H1 (cell line): ENCODE data around the gene ANKRD11. TPM values are rescaled to one million over a fixed set of nuclear protein-coding genes. Genes with fewer than 3 reads are reported as not detected.

Experiments
- CTCF ChIA-PET: fragments of 300-600 bp; sonication (Branson Sonifier 250); formaldehyde crosslinking; loops from one replicate; lab custom pipeline; 2021; ENCODE audit not compliant: partially characterized antibody; lab: Charles Lee
- POLR2A ChIA-PET: fragments of 300-600 bp; sonication (Branson Sonifier 250); formaldehyde crosslinking; loops from one replicate; lab custom pipeline; 2021; ENCODE audit warnings: inconsistent platforms; ENCODE audit not compliant: partially characterized antibody; lab: Charles Lee
- DNase-seq, 2 experiments: peaks; one replicate each; pipeline versions ENCODE4 v3.0.0 to v3.0.0-alpha.2; 2010 to 2022; ENCODE audit warnings: low spot score in 2 of 2, low read depth in 1 of 2, mixed read lengths in 1 of 2
- FAIRE-seq: peaks from 2 replicates; lab custom pipeline; 2011; peaks lifted over from hg19 to GRCh38; lab: Jason Lieb, UNC
- H2AFZ ChIP-seq: 2 replicates; pipeline ENCODE4 v1.8.1; 2012; ENCODE audit warnings: low read length, inconsistent platforms
- H2AK5ac ChIP-seq: 2 replicates; pipeline ENCODE4 v1.6.1; 2013; ENCODE audit warnings: low read depth, low read length
- H2BK120ac ChIP-seq: replicated peaks from 2 replicates; pipeline ENCODE3; 2013; ENCODE audit warnings: low read depth, low read length, inconsistent platforms
- H2BK12ac ChIP-seq: 2 replicates; pipeline ENCODE4 v1.6.1; 2013; ENCODE audit warnings: low read depth, low read length
- H2BK15ac ChIP-seq: 2 replicates; pipeline ENCODE4 v1.6.1; 2013; ENCODE audit warnings: low read length
- H2BK20ac ChIP-seq: 2 replicates; pipeline ENCODE4 v1.6.1; 2013; ENCODE audit warnings: low read length
- H2BK5ac ChIP-seq: 2 replicates; pipeline ENCODE4 v1.6.1; 2013; ENCODE audit warnings: low read depth, low read length
- H3K14ac ChIP-seq: 2 replicates; pipeline ENCODE4 v1.6.1; 2013; ENCODE audit warnings: inconsistent platforms; ENCODE audit not compliant: insufficient read length
- H3K18ac ChIP-seq: 2 replicates; pipeline ENCODE4 v1.6.1; 2013; ENCODE audit warnings: low read length; ENCODE audit errors: extremely low read depth
- H3K23ac ChIP-seq: 2 replicates; pipeline ENCODE4 v1.6.1; 2013; ENCODE audit warnings: inconsistent platforms; ENCODE audit not compliant: insufficient read length
- H3K23me2 ChIP-seq: 2 replicates; pipeline ENCODE4 v1.6.1; 2013; ENCODE audit warnings: low read depth, low read length
- H3K27ac ChIP-seq: 2 replicates; pipeline ENCODE4 v1.6.1; 2011; ENCODE audit warnings: low read depth, low read length, inconsistent platforms
- H3K27me3 ChIP-seq, 4 experiments: replicated peaks in 1 of 4; 1 replicate in 1 of 4; 2 replicates in 3 of 4; pipeline versions ENCODE4 v1.6.1 to v1.8.1; 2011 to 2013; ENCODE audit warnings: low read length in 3 of 4, mild to moderate bottlenecking in 3 of 4, inconsistent platforms in 2 of 4, mixed read lengths in 2 of 4, moderate library complexity in 1 of 4; ENCODE audit not compliant: control insufficient read depth in 3 of 4, insufficient read depth in 3 of 4; ENCODE audit errors: extremely low read depth in 1 of 4
- H3K36me3 ChIP-seq, 4 experiments: 2 replicates each; pipeline versions ENCODE4 v1.6.1 to v1.8.1; 2011 to 2013; ENCODE audit warnings: mild to moderate bottlenecking in 4 of 4, low read length in 3 of 4, moderate library complexity in 2 of 4, control low read depth in 1 of 4, inconsistent platforms in 1 of 4; ENCODE audit not compliant: insufficient read depth in 4 of 4, control insufficient read depth in 2 of 4
- H3K4ac ChIP-seq: replicated peaks from 2 replicates; pipeline ENCODE3; 2013; ENCODE audit warnings: low read length, low read depth, mixed read lengths, inconsistent platforms; ENCODE audit not compliant: insufficient read length
- H3K4me1 ChIP-seq, 4 experiments: replicated peaks in 1 of 4; 1 replicate in 1 of 4; 2 replicates in 3 of 4; pipeline versions ENCODE4 v1.6.1 to v1.8.1; 2011 to 2013; ENCODE audit warnings: low read length in 3 of 4, inconsistent platforms in 2 of 4, mixed read lengths in 1 of 4; ENCODE audit not compliant: insufficient read depth in 4 of 4, control insufficient read depth in 3 of 4
- H3K4me2 ChIP-seq, 2 experiments: 2 replicates each; pipeline versions ENCODE4 v1.6.1 to v1.8.1; 2011 to 2013; ENCODE audit warnings: low read depth in 2 of 2, low read length in 2 of 2, control low read depth in 1 of 2, inconsistent platforms in 1 of 2, mild to moderate bottlenecking in 1 of 2; ENCODE audit not compliant: insufficient read depth in 1 of 2
- H3K4me3 ChIP-seq, 4 experiments: fragments of 200-600, 300-600 bp in 1 of 4; sonication (generic), shearing (Covaris generic), sonication (Bioruptor Twin) in 1 of 4; 2 replicates each; pipeline versions ENCODE4 v1.5.1 to v1.8.1; 2011 to 2016; ENCODE audit warnings: low read length in 4 of 4, low read depth in 3 of 4, control low read depth in 2 of 4, inconsistent platforms in 2 of 4, mild to moderate bottlenecking in 2 of 4, mixed read lengths in 1 of 4, moderate library complexity in 1 of 4; ENCODE audit not compliant: insufficient read depth in 2 of 4; ENCODE audit errors: extremely low read depth in 1 of 4
- H3K56ac ChIP-seq: replicated peaks from 2 replicates; pipeline ENCODE3; 2013; ENCODE audit warnings: low read depth, mild to moderate bottlenecking, mixed read lengths, low read length, inconsistent platforms; ENCODE audit not compliant: insufficient read length
- H3K79me1 ChIP-seq: 2 replicates; pipeline ENCODE4 v1.6.1; 2013; ENCODE audit warnings: low read depth, low read length, control low read depth
- H3K79me2 ChIP-seq, 2 experiments: 2 replicates each; pipeline versions ENCODE4 v1.6.1 to v1.8.1; 2012 to 2013; ENCODE audit warnings: low read length in 2 of 2, mild to moderate bottlenecking in 2 of 2, inconsistent platforms in 1 of 2; ENCODE audit not compliant: insufficient read depth in 2 of 2, control insufficient read depth in 1 of 2
- H3K9ac ChIP-seq, 4 experiments: replicated peaks in 1 of 4; 1 replicate in 1 of 4; 2 replicates in 3 of 4; pipeline versions ENCODE4 v1.6.1 to v1.8.1; 2011 to 2013; ENCODE audit warnings: low read depth in 3 of 4, low read length in 3 of 4, control low read depth in 2 of 4, mild to moderate bottlenecking in 2 of 4, moderate library complexity in 2 of 4, inconsistent platforms in 1 of 4; ENCODE audit errors: extremely low read depth in 1 of 4
- H3K9me3 ChIP-seq, 2 experiments: 2 replicates each; pipeline versions ENCODE4 v1.6.1 to v1.8.1; 2012 to 2013; ENCODE audit warnings: mild to moderate bottlenecking in 2 of 2, moderate library complexity in 2 of 2, control low read depth in 1 of 2, inconsistent platforms in 1 of 2, low read depth in 1 of 2, low read length in 1 of 2, mixed read lengths in 1 of 2; ENCODE audit not compliant: insufficient read depth in 2 of 2
- H4K20me1 ChIP-seq, 2 experiments: replicated peaks in 1 of 2; 2 replicates each; pipeline versions ENCODE3 to v1.8.1; 2011 to 2013; ENCODE audit warnings: inconsistent platforms in 2 of 2, low read length in 2 of 2, mild to moderate bottlenecking in 1 of 2; ENCODE audit not compliant: insufficient read depth in 2 of 2, control insufficient read depth in 1 of 2
- H4K5ac ChIP-seq: 2 replicates; pipeline ENCODE4 v1.6.1; 2013; ENCODE audit warnings: low read length, low read depth, mixed read lengths, inconsistent platforms; ENCODE audit not compliant: insufficient read length
- H4K8ac ChIP-seq: 2 replicates; pipeline ENCODE4 v1.8.0; 2013; ENCODE audit warnings: mild to moderate bottlenecking, moderate library complexity, low read length, inconsistent platforms; ENCODE audit not compliant: insufficient read depth; ENCODE audit errors: extremely low read depth
- H4K91ac ChIP-seq: replicated peaks from 2 replicates; pipeline ENCODE3; 2013; ENCODE audit warnings: low read length, mixed read lengths, inconsistent platforms; ENCODE audit not compliant: insufficient read length
- CBX5 ChIP-seq: fragments of 300-800, 300-1000 bp; sonication (generic); IDR thresholded peaks from 2 replicates; pipeline ENCODE4 v1.7.1; 2016; ENCODE audit warnings: antibody characterized with exemption, low read length, low read depth
- CREB1 ChIP-seq: IDR thresholded peaks from 2 replicates; pipeline ENCODE4 v1.6.1; 2012; ENCODE audit warnings: inconsistent platforms
- CTBP2 ChIP-seq: IDR thresholded peaks from 2 replicates; pipeline ENCODE4 v1.7.0; 2011; ENCODE audit warnings: borderline replicate concordance, mild to moderate bottlenecking, moderate library complexity, mixed read lengths, low read length; ENCODE audit not compliant: insufficient read depth, insufficient read length
- CTCF ChIP-seq, 3 experiments: IDR thresholded peaks; 1 replicate in 2 of 3; 2 replicates in 1 of 3; pipeline versions ENCODE4 v1.5.1 to v1.6.1; 2011; ENCODE audit warnings: low read length in 3 of 3, mild to moderate bottlenecking in 3 of 3, inconsistent platforms in 2 of 3, low read depth in 1 of 3, moderate library complexity in 1 of 3; ENCODE audit not compliant: insufficient read depth in 1 of 3; ENCODE audit errors: control extremely low read depth in 1 of 3
- HDAC6 ChIP-seq: IDR thresholded peaks from one replicate; pipeline ENCODE4 v1.7.1; 2012; ENCODE audit warnings: low read depth, mild to moderate bottlenecking, inconsistent platforms, low read length, moderate library complexity
- KDM1A ChIP-seq: fragments of 200-600, 300-600 bp; sonication (generic); IDR thresholded peaks from 2 replicates; pipeline ENCODE4 v1.7.1; 2016; ENCODE audit warnings: mild to moderate bottlenecking, low read length, borderline replicate concordance
- KDM5A ChIP-seq: fragments of 200-600 bp; IDR thresholded peaks from 2 replicates; pipeline ENCODE4 v1.7.1; 2012; ENCODE audit warnings: mild to moderate bottlenecking, low read length, inconsistent platforms, mixed read lengths
- SIN3A ChIP-seq, 2 experiments: IDR thresholded peaks in 1 of 2; conservative IDR thresholded peaks in 1 of 2; 2 replicates each; pipeline ENCODE4 v1.6.1; 2011 to 2012; ENCODE audit warnings: low read length in 2 of 2, improper control_type of control experiment in 1 of 2, low read depth in 1 of 2, mild to moderate bottlenecking in 1 of 2
- SP2 ChIP-seq: IDR thresholded peaks from 2 replicates; pipeline ENCODE4 v1.6.1; 2012; ENCODE audit warnings: mild to moderate bottlenecking, low read length, inconsistent platforms
- WGBS, 2 experiments: shearing (Covaris generic) in 1 of 2; methylation state at CpG; one replicate each; pipeline versions ENCODE4 v1.1.6 to v1.1.7; 2013 to 2015; ENCODE audit warnings: low lambda C conversion rate in 2 of 2, mixed read lengths in 2 of 2, inconsistent platforms in 1 of 2, low coverage in 1 of 2, missing lambda C conversion rate in 1 of 2; ENCODE audit not compliant: insufficient replicate concordance in 2 of 2, insufficient coverage in 1 of 2, insufficient read length in 1 of 2; ENCODE audit errors: extremely low coverage in 1 of 2, missing lambda C conversion rate in 1 of 2; 5-methylcytosine and 5-hydroxymethylcytosine counted together
- polyA plus RNA-seq, 7 experiments: library from polyadenylated mRNA; depleted of rRNA in 3 of 7; stranded (reverse) in 5 of 7; unstranded in 2 of 7; fragments of >200 nt in 5 of 7; fragments of 200-250 nt in 2 of 7; gene quantifications; 1 replicate in 5 of 7; 2 replicates in 1 of 7; 4 replicates in 1 of 7; pipeline versions ENCODE4 v1.2.1 to v1.2.3, GENCODE V29; 2011 to 2013; ENCODE audit warnings: missing spikeins in 2 of 7, mixed read lengths in 2 of 7
- total RNA-seq: library from RNA; stranded (reverse); fragmentation: NEBNext Ultra II Directional; extraction: Animal tissue kit (Norgen Biotek cat#: 25700); gene quantifications from 2 replicates; pipeline ENCODE4 v1.2.1, GENCODE V29; 2021

ANKRD11 gene
- total and polyA plus RNA-seq, 2 of the 8 experiments (the other 6 are each of a cell fraction or from before 2014, with no cell fraction given): 46.5 to 142 TPM

DNA sequence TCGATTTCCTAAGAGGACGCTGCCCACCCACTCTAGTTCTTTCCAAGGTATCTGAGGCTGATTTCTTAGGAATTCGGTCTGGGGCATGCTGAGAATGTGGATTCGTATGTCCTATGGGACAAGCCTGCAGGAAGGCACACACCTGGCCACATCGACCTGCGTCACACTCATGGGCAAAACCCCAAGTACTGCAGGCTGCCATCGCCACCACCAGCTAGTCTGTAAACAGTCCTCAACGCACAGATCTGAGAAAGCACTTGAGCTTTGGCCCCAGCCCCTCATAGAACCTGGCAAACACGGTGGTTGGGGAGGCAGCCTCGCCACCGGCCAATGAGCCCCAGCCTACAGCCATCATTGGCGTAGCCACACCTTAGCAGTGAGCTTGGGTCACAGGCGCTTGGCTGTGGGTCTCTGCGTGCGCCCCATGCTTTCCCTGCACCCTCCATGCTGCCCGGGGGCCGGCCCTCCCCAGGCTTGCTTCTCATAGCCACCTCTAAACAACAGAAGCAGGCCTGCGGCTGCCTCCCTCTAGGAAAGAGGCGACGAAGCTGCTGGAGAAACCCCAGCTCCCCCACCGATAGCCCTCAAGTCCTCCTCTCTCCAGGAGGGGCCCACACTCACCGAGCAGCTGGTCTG, 197.8 kb downstream of the ANKRD11 start:
- Histone ChIP-seq H3K4ac (no peak overlapping the region), H2BK5ac (peak overlapping the region; percentile 99), H3K18ac (peak overlapping the region; percentile 20), H2BK15ac (peak overlapping the region; percentile 29; the same call in 1 of the 2 replicates), H3K27me3 (no peaks in the 10 kb centered on the region), H2BK20ac (peak overlapping the region; percentile 48; the same call in 1 of the 2 replicates), H4K20me1 (peaks cover 31 to 36% of the 10 kb centered on the region in 2 experiments), H2AK5ac (peak overlapping the region; percentile 65), H3K4me1 (peaks cover 16 to 68% (median 64%) of the 10 kb centered on the region in 4 experiments), H3K4me2 (peak overlapping the region; percentile 71 to 74; a peak in 3 of 4 replicates), H3K9ac (peak overlapping the region in 1 of 4 experiments; percentile 20; a peak in 2 of 7 replicates), H4K8ac (peak overlapping the region; percentile 87), H3K23me2 (peaks cover 2% of the 10 kb centered on the region; the same call in 1 of the 2 replicates), H2BK120ac (no peak overlapping the region), H3K4me3 (no peak overlapping the region), H2AFZ (no peak overlapping the region), H3K36me3 (peaks cover 9 to 13% (median 11%) of the 10 kb centered on the region in 4 experiments; a peak in 6 of 8 replicates), H3K23ac (no peak overlapping the region), H3K9me3 (no peaks in the 10 kb centered on the region), H4K5ac (peak overlapping the region; percentile 20), H3K79me2 (peaks cover 0 to 66% of the 10 kb centered on the region in 2 experiments; a peak in 2 of 4 replicates), H2BK12ac (peak overlapping the region; percentile 99), H3K14ac (no peak overlapping the region), H4K91ac (peak overlapping the region; percentile 88), H3K56ac (no peak overlapping the region), H3K79me1 (peaks cover 16% of the 10 kb centered on the region), H3K27ac (peak overlapping the region; percentile 72)
- no peak for DNase-seq
- ChIA-PET CTCF (interaction anchor here (0.6 to 4.2 kb wide), 25 partner anchors 8 to 1721 kb away, joined by 3 to 42 read pairs (median 6); no protein-coding TSS in a partner anchor), POLR2A (interaction anchor here (1.0 to 4.1 kb wide), 10 partner anchors 10 to 267 kb away, joined by 3 to 15 read pairs (median 6); no protein-coding TSS in a partner anchor)
- WGBS, 2 experiments: 84% methylated on average over 22 of the region's 22 CpGs; no CpG with 5 or more reads in 1 of the 2 experiments
- FAIRE-seq: no peak
- TF ChIP-seq SP2: no peak
- no peak for TF ChIP-seq CTBP2
- no peak for TF ChIP-seq CTCF (IDR thresholded peaks at IDR 0.05; ENCODE audit: control extremely low read depth in 1 of 3, insufficient read depth in 1 of 3, low read depth in 1 of 3, low read length in 3 of 3)
- no peak for TF ChIP-seq CBX5
- TF ChIP-seq CREB1: no peak
- TF ChIP-seq SIN3A (conservative IDR thresholded peaks at IDR 0.05 in 1 of 2, IDR thresholded peaks at IDR 0.05 in 1 of 2; ENCODE audit: low read depth in 1 of 2, low read length in 2 of 2): no peak
- no peak for TF ChIP-seq KDM5A
- no peak for TF ChIP-seq KDM1A
- TF ChIP-seq HDAC6: no peak
